GOT3 (cell line): ENCODE data around the gene MARVELD1.
"Not testable (repeated sequence)": the region's sequence is repeated elsewhere in the genome, so short reads cannot be mapped to it uniquely, and the experiment has no call there.

Experiments
- DNase-seq: peaks from one replicate; lab custom pipeline; 2025; ENCODE audit warnings: mixed read lengths; lab: John Stamatoyannopoulos, UW

The MARVELD1 gene

GRCh38 chr10:97690133-97690532 is 23.4 kb upstream of the MARVELD1 start:
- DNase-seq, result no peak

- DNase-seq, result not testable (repeated sequence)
Measured at GRCh38 chr10:97698072-97698655, 15.4 kb upstream of the MARVELD1 start.

- peak; percentile 16 for DNase-seq
Measured at GRCh38 chr10:97701438-97702069, 12.0 kb upstream of the MARVELD1 start.

- DNase-seq, result no peak
Measured at GRCh38 chr10:97703398-97704067, 10.0 kb upstream of the MARVELD1 start.

GRCh38 chr10:97704341-97704740 is 9.2 kb upstream of the MARVELD1 start:
- DNase-seq, result no peak

- DNase-seq, result no peak
Measured at GRCh38 chr10:97705006-97705670, 8.4 kb upstream of the MARVELD1 start.

- DNase-seq, result no peak
Measured at GRCh38 chr10:97707134-97707861, 6.2 kb upstream of the MARVELD1 start.

GRCh38 chr10:97708167-97708566 is 5.4 kb upstream of the MARVELD1 start:
- DNase-seq, result no peak

- DNase-seq, result no peak
Measured at GRCh38 chr10:97708976-97709946, 4.3 kb upstream of the MARVELD1 start.

- no peak for DNase-seq
Measured at GRCh38 chr10:97711640-97712572, 1.6 kb upstream of the MARVELD1 start.

- peak; percentile 33 for DNase-seq
Measured at GRCh38 chr10:97713826-97714400, 383 bp downstream of the MARVELD1 start.

- DNase-seq, result peak; percentile 38
Measured at GRCh38 chr10:97714401-97715258, 1.1 kb downstream of the MARVELD1 start.

GRCh38 chr10:97715259-97715874 is 1.8 kb downstream of the MARVELD1 start:
- no peak for DNase-seq

GRCh38 chr10:97717627-97718026 is 4.1 kb downstream of the MARVELD1 start:
- no peak for DNase-seq

- no peak for DNase-seq
Measured at GRCh38 chr10:97718178-97718577, 4.6 kb downstream of the MARVELD1 start.

GRCh38 chr10:97718659-97719142 is 5.2 kb downstream of the MARVELD1 start:
- no peak for DNase-seq

GRCh38 chr10:97719602-97720001 is 6.1 kb downstream of the MARVELD1 start:
- DNase-seq, result no peak
